Naive thymus-derived CD8-positive, alpha-beta T cell (primary cell): ENCODE results near the gene C21orf58. TPM values are rescaled to one million over a fixed set of nuclear protein-coding genes. Genes with fewer than 3 reads are reported as not detected.

Experiments
- ATAC-seq, 2 donors: fragments of 150-1000 bp; cut with Tn5 transposase in 1 of 2; sonication (Bioruptor Pico), chemical (Tn5 transposase) in 1 of 2; 1 replicate in 1 of 2; 2 replicates in 1 of 2; pipeline ENCODE4 v1.10.0; 2021; ENCODE audit warnings: mild to moderate bottlenecking in 2 of 2, moderate library complexity in 2 of 2
- POLR2A ChIA-PET: fragments of 350-600 bp; sonication (Branson Sonifier 250); formaldehyde crosslinking; loops from one replicate; lab custom pipeline; 2021; ENCODE audit warnings: antibody characterized with exemption; lab: Charles Lee
- DNase-seq, 10 donors: peaks; one replicate each; pipeline versions ENCODE4 v3.0.0 to v3.0.0-alpha.2; 2020 to 2022
- H3K27ac Mint-ChIP-seq, 10 donors: one replicate each; pipeline ENCODE4 v1.8.0; 2020 to 2022; ENCODE audit warnings: mild to moderate bottlenecking in 10 of 10, mixed read lengths in 10 of 10, moderate library complexity in 4 of 10, inconsistent platforms in 1 of 10
- H3K27me3 Mint-ChIP-seq, 5 donors: one replicate each; pipeline ENCODE4 v1.8.0; 2021 to 2022; ENCODE audit warnings: mixed read lengths in 5 of 5
- H3K36me3 Mint-ChIP-seq, 3 donors: one replicate each; pipeline ENCODE4 v1.8.0; 2020 to 2022; ENCODE audit warnings: mixed read lengths in 3 of 3, mild to moderate bottlenecking in 2 of 3, inconsistent platforms in 1 of 3
- H3K4me1 Mint-ChIP-seq, 4 donors: one replicate each; pipeline ENCODE4 v1.8.0; 2021 to 2022; ENCODE audit warnings: mixed read lengths in 4 of 4
- H3K4me3 Mint-ChIP-seq, 10 donors: one replicate each; pipeline ENCODE4 v1.8.0; 2020 to 2022; ENCODE audit warnings: mild to moderate bottlenecking in 10 of 10, mixed read lengths in 10 of 10, moderate library complexity in 6 of 10, inconsistent platforms in 1 of 10
- H3K9me3 Mint-ChIP-seq, 9 donors: one replicate each; pipeline ENCODE4 v1.8.0; 2020 to 2022; ENCODE audit warnings: mixed read lengths in 9 of 9, mild to moderate bottlenecking in 3 of 9, inconsistent platforms in 1 of 9, moderate library complexity in 1 of 9
- polyA plus RNA-seq, 3 donors: library from polyadenylated mRNA; unstranded; fragments of 300-500 nt; fragmentation: Illumina TruSeq; gene quantifications; one replicate each; pipeline ENCODE4 v1.2.3, GENCODE V29; 2021
- total RNA-seq, 8 experiments: library from RNA in 2 of 8; stranded (reverse) in 2 of 8; gene quantifications; one replicate each; pipeline ENCODE4 v1.2.3 and lab custom pipeline; 2021 to 2026

C21orf58 gene
- total and polyA plus RNA-seq, 5 experiments from 2014 or later = 0.44 to 7.3 (median 1.2) TPM

GRCh38 chr21:46351476-46352163 is 27.9 kb upstream of the C21orf58 start:
- H3K27me3 Mint-ChIP-seq = no peaks in the 10 kb centered on the region

DNA sequence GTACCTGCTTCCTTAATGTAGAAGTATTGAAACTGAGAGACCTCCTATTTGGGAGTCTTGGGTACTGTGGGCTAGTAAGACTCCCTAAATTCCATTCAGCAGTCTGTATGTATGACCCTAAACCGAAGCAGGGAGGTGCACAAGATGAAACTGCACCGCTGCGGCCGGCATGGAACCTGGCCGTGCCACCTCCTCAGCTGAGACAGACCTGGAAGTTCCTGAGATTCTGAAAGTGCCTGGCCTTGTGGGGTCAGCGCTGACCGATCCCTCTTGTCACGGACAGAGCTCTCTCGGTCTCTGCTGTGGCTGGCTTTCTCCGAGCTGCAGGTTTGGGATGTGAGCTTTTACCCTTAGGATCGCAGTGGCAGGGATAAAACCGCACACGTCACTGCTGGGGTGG is 27.3 kb upstream of the C21orf58 start:
- no peaks in the 10 kb centered on the region for H3K9me3 Mint-ChIP-seq
- H3K27ac Mint-ChIP-seq = peak overlapping the region in 4 of 10 donors; percentile 2 to 43 (median 22)
- POLR2A ChIA-PET = interaction anchor here (0.6 kb wide), 1 partner anchor 125 kb away, joined by 7 read pairs; no protein-coding TSS in a partner anchor
- DNase-seq (no peak), ATAC-seq (no peak)
- H3K36me3 Mint-ChIP-seq = peaks cover 4 to 89% (median 36%) of the 10 kb centered on the region in 3 donors
- H3K4me3 Mint-ChIP-seq = no peak overlapping the region
- no peaks in the 10 kb centered on the region for H3K27me3 Mint-ChIP-seq
- peaks cover 2 to 11% (median 8%) of the 10 kb centered on the region in 4 donors for H3K4me1 Mint-ChIP-seq

More at GRCh38 chr21:46351476-46352163, 27.9 kb upstream of the C21orf58 start:
- no peak for DNase-seq
- Mint-ChIP-seq H3K27ac (peak overlapping the region in 4 of 10 donors; percentile 2 to 25 (median 10)), H3K4me1 (peaks cover 2 to 13% (median 8%) of the 10 kb centered on the region in 4 donors), H3K9me3 (no peaks in the 10 kb centered on the region), H3K4me3 (no peak overlapping the region), H3K36me3 (peaks cover 4 to 87% (median 36%) of the 10 kb centered on the region in 3 donors)
- POLR2A ChIA-PET = no interaction called here
- no peak for ATAC-seq

DNA sequence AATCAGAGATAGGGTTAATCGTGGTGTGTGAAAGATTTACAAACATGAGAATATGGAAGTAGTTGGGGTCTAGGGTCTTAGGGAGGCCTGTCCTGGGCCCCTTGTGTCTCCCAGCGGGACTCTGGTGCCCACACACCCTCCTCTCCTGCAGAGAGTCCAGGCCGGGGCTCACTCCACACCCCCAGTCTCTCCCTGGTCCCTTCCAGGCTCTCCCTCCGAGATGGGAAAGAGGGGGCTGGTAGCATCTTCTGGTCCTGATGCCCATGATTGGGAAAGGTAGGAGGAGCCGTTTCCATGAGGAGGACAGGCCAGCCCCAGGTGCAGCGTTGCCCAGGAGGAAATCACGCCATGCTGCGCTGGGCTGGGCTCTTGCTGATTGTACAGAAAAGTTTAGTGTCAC is 26.9 kb upstream of the C21orf58 start:
- Mint-ChIP-seq H3K36me3 (peaks cover 4 to 90% (median 39%) of the 10 kb centered on the region in 3 donors), H3K27ac (no peak overlapping the region), H3K27me3 (no peaks in the 10 kb centered on the region), H3K4me3 (no peak overlapping the region), H3K4me1 (peaks cover 2 to 12% (median 8%) of the 10 kb centered on the region in 4 donors), H3K9me3 (no peaks in the 10 kb centered on the region)
- POLR2A ChIA-PET = interaction anchor here (0.6 kb wide), 1 partner anchor 126 kb away, joined by 7 read pairs; no protein-coding TSS in a partner anchor
- no peak for DNase-seq
- no peak for ATAC-seq

GRCh38 chr21:46349134-46349760 is 25.6 kb upstream of the C21orf58 start:
- no peaks in the 10 kb centered on the region for H3K9me3 Mint-ChIP-seq
- peaks cover 0 to 5% (median 3%) of the 10 kb centered on the region in 4 donors for H3K4me1 Mint-ChIP-seq
- peaks cover 4 to 90% (median 44%) of the 10 kb centered on the region in 3 donors for H3K36me3 Mint-ChIP-seq
- DNase-seq = no peak
- H3K4me3 Mint-ChIP-seq = no peak overlapping the region
- H3K27me3 Mint-ChIP-seq = no peaks in the 10 kb centered on the region
- POLR2A ChIA-PET = no interaction called here
- ATAC-seq = no peak
- H3K27ac Mint-ChIP-seq = no peak overlapping the region

- H3K4me1 Mint-ChIP-seq = peaks cover 2 to 14% (median 8%) of the 10 kb centered on the region in 4 donors
- peak overlapping the region in 1 of 10 donors; percentile 63 for H3K4me3 Mint-ChIP-seq
- no peaks in the 10 kb centered on the region for H3K27me3 Mint-ChIP-seq
- ATAC-seq (no peak), DNase-seq (peak in 1 of 10 donors; percentile 71)
- no peaks in the 10 kb centered on the region for H3K9me3 Mint-ChIP-seq
- H3K36me3 Mint-ChIP-seq = peaks cover 4 to 88% (median 37%) of the 10 kb centered on the region in 3 donors
- POLR2A ChIA-PET = no interaction called here
- H3K27ac Mint-ChIP-seq = peak overlapping the region in 2 of 10 donors; percentile 39 to 81
These were observed 24.2 kb upstream of the C21orf58 start for GRCh38 chr21:46347791-46348381.

- Mint-ChIP-seq H3K27ac (peak overlapping the region in 2 of 10 donors; percentile 43 to 81), H3K27me3 (no peaks in the 10 kb centered on the region), H3K4me1 (peaks cover 2 to 19% (median 8%) of the 10 kb centered on the region in 4 donors), H3K36me3 (peaks cover 4 to 90% (median 39%) of the 10 kb centered on the region in 3 donors), H3K9me3 (no peaks in the 10 kb centered on the region), H3K4me3 (peak overlapping the region in 1 of 10 donors; percentile 63)
- POLR2A ChIA-PET = no interaction called here
- DNase-seq = no peak
- no peak for ATAC-seq
These were observed 23.5 kb upstream of the C21orf58 start for GRCh38 chr21:46347203-46347550.

GRCh38 chr21:46346296-46347202 is 22.9 kb upstream of the C21orf58 start:
- H3K4me3 Mint-ChIP-seq = no peak overlapping the region
- peaks cover 4 to 86% (median 39%) of the 10 kb centered on the region in 3 donors for H3K36me3 Mint-ChIP-seq
- no peaks in the 10 kb centered on the region for H3K9me3 Mint-ChIP-seq
- no peaks in the 10 kb centered on the region for H3K27me3 Mint-ChIP-seq
- H3K27ac Mint-ChIP-seq = peak overlapping the region in 1 of 10 donors; percentile 81
- no peak for ATAC-seq
- POLR2A ChIA-PET = no interaction called here
- peaks cover 2 to 19% (median 8%) of the 10 kb centered on the region in 4 donors for H3K4me1 Mint-ChIP-seq
- no peak for DNase-seq

GRCh38 chr21:46345861-46346260 is 22.2 kb upstream of the C21orf58 start:
- Mint-ChIP-seq H3K9me3 (no peaks in the 10 kb centered on the region), H3K4me1 (peaks cover 2 to 20% (median 8%) of the 10 kb centered on the region in 4 donors), H3K27me3 (no peaks in the 10 kb centered on the region), H3K27ac (peak overlapping the region in 1 of 10 donors; percentile 24), H3K36me3 (peaks cover 4 to 84% (median 32%) of the 10 kb centered on the region in 3 donors), H3K4me3 (no peak overlapping the region)
- peak in 1 of 10 donors; percentile 49 for DNase-seq
- ATAC-seq = no peak
- POLR2A ChIA-PET = no interaction called here

DNA sequence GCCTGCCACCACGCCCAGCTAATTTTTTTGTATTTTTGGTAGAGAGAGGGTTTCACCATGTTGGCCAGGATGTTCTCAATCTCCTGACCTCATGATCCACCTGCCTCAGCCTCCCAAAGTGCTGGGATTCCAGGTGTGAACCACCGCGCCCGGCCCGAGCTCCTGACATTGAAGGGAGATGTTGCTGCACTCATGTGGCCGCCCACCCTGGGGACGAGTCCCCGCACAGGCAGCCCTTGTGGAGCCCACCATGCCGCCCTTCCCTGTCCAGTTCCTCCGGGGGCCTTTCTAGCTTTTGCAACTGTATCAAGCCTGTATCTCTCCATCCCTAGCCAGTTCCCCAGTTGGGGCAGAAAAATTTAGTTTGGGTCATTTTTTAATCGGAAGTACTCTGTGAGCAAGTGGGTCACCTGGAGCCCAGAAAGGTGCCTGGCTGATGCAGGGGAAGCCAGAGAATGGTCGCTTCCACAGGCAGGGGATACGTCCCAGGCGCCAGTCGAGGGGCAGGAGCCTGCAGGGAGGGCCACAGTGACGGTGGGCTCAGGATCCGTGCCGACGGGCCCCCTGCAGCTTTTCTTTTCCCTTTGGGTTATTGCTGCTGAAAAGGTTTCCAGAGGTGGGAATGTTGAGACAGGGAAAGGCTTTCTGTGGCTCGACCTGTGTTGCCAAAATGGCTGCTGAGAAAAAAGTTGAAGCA is 20.7 kb upstream of the C21orf58 start:
- Mint-ChIP-seq H3K36me3 (peaks cover 6 to 83% (median 29%) of the 10 kb centered on the region in 3 donors), H3K27ac (peak overlapping the region in 2 of 10 donors; percentile 13 to 49), H3K4me1 (peaks cover 2 to 31% (median 10%) of the 10 kb centered on the region in 4 donors), H3K9me3 (no peaks in the 10 kb centered on the region), H3K27me3 (no peaks in the 10 kb centered on the region), H3K4me3 (no peak overlapping the region)
- DNase-seq = peak in 1 of 10 donors; percentile 41
- ATAC-seq = no peak
- POLR2A ChIA-PET = no interaction called here

- Mint-ChIP-seq H3K36me3 (peaks cover 4 to 83% (median 26%) of the 10 kb centered on the region in 3 donors), H3K27ac (no peak overlapping the region), H3K9me3 (no peaks in the 10 kb centered on the region), H3K4me3 (no peak overlapping the region), H3K4me1 (peaks cover 2 to 37% (median 17%) of the 10 kb centered on the region in 4 donors), H3K27me3 (no peaks in the 10 kb centered on the region)
- ATAC-seq = no peak
- POLR2A ChIA-PET = interaction anchor here (1.0 kb wide), 1 partner anchor 26 kb away, joined by 3 read pairs; no protein-coding TSS in a partner anchor
- DNase-seq = no peak
These were observed 17.3 kb upstream of the C21orf58 start for GRCh38 chr21:46340998-46341397.

DNA sequence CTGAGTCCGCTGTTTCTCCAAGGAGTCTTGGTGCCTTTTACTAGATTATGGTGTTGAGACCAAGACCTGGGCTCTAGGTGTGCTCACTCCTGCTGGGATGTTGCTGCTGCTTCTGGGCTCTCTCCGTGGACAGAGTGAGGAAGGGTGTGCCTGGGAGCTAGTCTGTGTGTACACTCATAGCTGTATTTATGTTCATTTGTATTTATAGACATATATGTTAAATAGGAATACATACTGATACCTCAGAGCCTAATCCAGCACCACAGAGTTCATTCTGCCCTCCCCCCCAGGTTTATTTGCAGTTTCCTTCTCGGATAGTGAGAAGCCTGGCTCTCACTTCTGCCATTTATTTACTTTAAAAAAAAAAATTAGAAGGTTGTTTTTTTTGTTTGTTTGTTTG is 12.9 kb upstream of the C21orf58 start:
- Mint-ChIP-seq H3K27me3 (no peaks in the 10 kb centered on the region), H3K27ac (no peak overlapping the region), H3K4me3 (no peak overlapping the region), H3K36me3 (peaks cover 4 to 87% (median 16%) of the 10 kb centered on the region in 3 donors), H3K9me3 (no peaks in the 10 kb centered on the region), H3K4me1 (peaks cover 0 to 23% (median 12%) of the 10 kb centered on the region in 4 donors)
- DNase-seq (peak in 1 of 10 donors; percentile 8), ATAC-seq (no peak)
- POLR2A ChIA-PET = no interaction called here
